Measurements from ENCODE around the gene IGF2BP2.
"Not testable (repeated sequence)": the region's sequence is repeated elsewhere in the genome, so short reads cannot be mapped to it uniquely, and the experiment has no call there.

The IGF2BP2 gene

DNA sequence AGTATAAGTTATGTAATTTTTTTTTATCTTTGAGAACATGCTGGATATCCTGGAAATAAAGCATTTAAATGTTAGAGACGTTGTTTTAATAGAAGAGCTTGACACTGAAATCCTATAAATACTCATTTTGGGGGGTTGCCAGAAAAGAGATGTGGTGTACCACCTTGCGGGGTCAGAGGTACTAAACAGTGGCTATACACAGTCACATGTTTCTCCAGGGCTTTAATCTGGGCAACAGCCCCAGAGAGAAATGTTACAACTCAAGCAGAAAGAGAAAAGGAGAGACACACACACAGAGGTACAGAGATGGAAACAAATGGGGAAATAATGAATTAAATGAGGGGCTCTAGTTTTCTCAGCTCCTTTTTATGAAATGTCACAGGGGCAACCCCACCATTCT lies 124.9 kb downstream of the IGF2BP2 start:
- Histone ChIP-seq H2BK12ac (ENCODE audit: low read length) (no peak overlapping the region), H4K8ac (ENCODE audit: low read depth, low read length) (no peak overlapping the region), H2BK5ac (ENCODE audit: low read length) (no peak overlapping the region), H2BK15ac (ENCODE audit: low read length) (no peak overlapping the region), H3K4ac (ENCODE audit: low read length) (no peak overlapping the region), H2AK5ac (ENCODE audit: low read depth, low read length) (no peak overlapping the region), H3K79me1 (ENCODE audit: low read depth, low read length) (peaks cover 6% of the 10 kb centered on the region), H3K4me2 (ENCODE audit: insufficient read depth, low read length, poor library complexity, severe bottlenecking) (no peak overlapping the region), H4K91ac (ENCODE audit: low read depth, low read length, poor library complexity) (no peak overlapping the region), H3K9me3 (replicated peaks in 1 of 2; ENCODE audit: control insufficient read depth in 2 of 2, insufficient read depth in 1 of 2, low read depth in 1 of 2, low read length in 2 of 2) (no peaks in the 10 kb centered on the region), H3K23ac (ENCODE audit: low read depth, low read length, poor library complexity) (no peak overlapping the region), H3K4me3 (ENCODE audit: low read length in 2 of 2) (no peak overlapping the region), H2BK120ac (ENCODE audit: low read depth, low read length) (no peak overlapping the region), H3K27ac (replicated peaks; ENCODE audit: low read length) (no peak overlapping the region), H3K36me3 (replicated peaks in 1 of 2; ENCODE audit: control insufficient read depth in 2 of 2, insufficient read depth in 2 of 2, low read length in 2 of 2) (peaks cover 0 to 19% of the 10 kb centered on the region in 2 donors), H2AFZ (ENCODE audit: low read length) (no peak overlapping the region), H3K18ac (ENCODE audit: low read length) (no peak overlapping the region), H3K4me1 (ENCODE audit: control insufficient read depth in 2 of 2, insufficient read depth in 1 of 2, low read depth in 1 of 2, low read length in 2 of 2) (peaks cover 4 to 6% of the 10 kb centered on the region in 2 donors), H3K14ac (ENCODE audit: low read length) (no peak overlapping the region), H3K9ac (ENCODE audit: low read depth, low read length, poor library complexity) (no peak overlapping the region), H3K27me3 (ENCODE audit: control insufficient read depth in 3 of 3, insufficient read depth in 3 of 3, low read depth in 1 of 3, low read length in 3 of 3) (no peaks in the 10 kb centered on the region)
- WGBS, 2 donors (ENCODE audit: extremely low coverage in 2 of 2, insufficient read length in 2 of 2, insufficient replicate concordance in 1 of 2), result no CpG with 5 or more reads among the region's 2 CpGs
- no peak for DNase-seq (ENCODE audit: low spot score)

- H3K23ac ChIP-seq (ENCODE audit: low read depth, low read length, poor library complexity); H3K4me2 ChIP-seq (ENCODE audit: insufficient read depth, low read length, poor library complexity, severe bottlenecking); H3K9ac ChIP-seq (ENCODE audit: low read depth, low read length, poor library complexity); H2BK12ac ChIP-seq (ENCODE audit: low read length); H4K91ac ChIP-seq (ENCODE audit: low read depth, low read length, poor library complexity); H3K4ac ChIP-seq (ENCODE audit: low read length); H2BK15ac ChIP-seq (ENCODE audit: low read length); H3K79me1 ChIP-seq (ENCODE audit: low read depth, low read length); H2BK5ac ChIP-seq (ENCODE audit: low read length); H4K8ac ChIP-seq (ENCODE audit: low read depth, low read length); H3K18ac ChIP-seq (ENCODE audit: low read length); H2AK5ac ChIP-seq (ENCODE audit: low read depth, low read length); H2BK120ac ChIP-seq (ENCODE audit: low read depth, low read length); DNase-seq (ENCODE audit: low spot score); H3K14ac ChIP-seq (ENCODE audit: low read length); H3K9me3 ChIP-seq (replicated peaks in 1 of 2; ENCODE audit: control insufficient read depth in 2 of 2, insufficient read depth in 1 of 2, low read depth in 1 of 2, low read length in 2 of 2); H3K27me3 ChIP-seq (ENCODE audit: control insufficient read depth in 3 of 3, insufficient read depth in 3 of 3, low read depth in 1 of 3, low read length in 3 of 3); H3K27ac ChIP-seq (replicated peaks; ENCODE audit: low read length); H2AFZ ChIP-seq (ENCODE audit: low read length); H3K4me1 ChIP-seq (ENCODE audit: control insufficient read depth in 2 of 2, insufficient read depth in 1 of 2, low read depth in 1 of 2, low read length in 2 of 2); H3K4me3 ChIP-seq (ENCODE audit: low read length in 2 of 2): not testable (repeated sequence)
- H3K36me3 ChIP-seq (replicated peaks in 1 of 2; ENCODE audit: control insufficient read depth in 2 of 2, insufficient read depth in 2 of 2, low read length in 2 of 2), result peaks cover 4 to 44% of the 10 kb centered on the region in 2 donors
- no CpG with 5 or more reads among the region's 7 CpGs for WGBS, 2 donors (ENCODE audit: extremely low coverage in 2 of 2, insufficient read length in 2 of 2, insufficient replicate concordance in 1 of 2)
Observed at GRCh38 chr3:185697228-185697627, 127.6 kb downstream of the IGF2BP2 start.

DNA sequence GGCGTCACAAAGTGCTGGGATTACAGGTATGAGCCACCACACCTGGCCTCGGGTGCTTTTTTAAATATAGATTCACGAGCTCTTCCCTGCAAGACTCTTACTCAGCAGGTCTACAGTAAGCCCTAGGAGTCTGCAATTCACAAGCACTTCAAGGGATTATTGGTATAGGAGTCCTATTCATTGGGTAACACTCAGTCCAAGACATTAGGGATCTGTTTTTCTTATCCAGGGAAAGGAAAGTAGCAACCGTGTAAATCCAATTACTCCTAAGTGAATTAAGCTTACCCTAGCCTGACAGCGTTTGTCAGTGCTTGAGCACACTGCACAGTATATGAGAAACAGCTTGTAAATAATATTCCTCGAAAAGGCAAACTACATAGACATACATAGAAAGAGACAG lies 128.8 kb downstream of the IGF2BP2 start:
- H3K18ac ChIP-seq (ENCODE audit: low read length), result no peak overlapping the region
- H3K27ac ChIP-seq (replicated peaks; ENCODE audit: low read length), result no peak overlapping the region
- no peak overlapping the region for H2BK15ac ChIP-seq (ENCODE audit: low read length)
- no peak overlapping the region for H2AFZ ChIP-seq (ENCODE audit: low read length)
- H3K14ac ChIP-seq (ENCODE audit: low read length), result no peak overlapping the region
- no CpG with 5 or more reads among the region's 6 CpGs for WGBS, 2 donors (ENCODE audit: extremely low coverage in 2 of 2, insufficient read length in 2 of 2, insufficient replicate concordance in 1 of 2)
- H4K8ac ChIP-seq (ENCODE audit: low read depth, low read length), result no peak overlapping the region
- no peaks in the 10 kb centered on the region for H3K79me1 ChIP-seq (ENCODE audit: low read depth, low read length)
- H3K27me3 ChIP-seq (ENCODE audit: control insufficient read depth in 3 of 3, insufficient read depth in 3 of 3, low read depth in 1 of 3, low read length in 3 of 3), result no peaks in the 10 kb centered on the region
- H3K23ac ChIP-seq (ENCODE audit: low read depth, low read length, poor library complexity), result no peak overlapping the region
- no peak overlapping the region for H3K4ac ChIP-seq (ENCODE audit: low read length)
- no peak overlapping the region for H2BK5ac ChIP-seq (ENCODE audit: low read length)
- no peak overlapping the region for H4K91ac ChIP-seq (ENCODE audit: low read depth, low read length, poor library complexity)
- no peaks in the 10 kb centered on the region for H3K4me1 ChIP-seq (ENCODE audit: control insufficient read depth in 2 of 2, insufficient read depth in 1 of 2, low read depth in 1 of 2, low read length in 2 of 2)
- H3K36me3 ChIP-seq (replicated peaks in 1 of 2; ENCODE audit: control insufficient read depth in 2 of 2, insufficient read depth in 2 of 2, low read length in 2 of 2), result peaks cover 10 to 54% of the 10 kb centered on the region in 2 donors
- no peak overlapping the region for H3K4me2 ChIP-seq (ENCODE audit: insufficient read depth, low read length, poor library complexity, severe bottlenecking)
- no peak overlapping the region for H3K4me3 ChIP-seq (ENCODE audit: low read length in 2 of 2)
- no peak overlapping the region for H3K9ac ChIP-seq (ENCODE audit: low read depth, low read length, poor library complexity)
- H2BK120ac ChIP-seq (ENCODE audit: low read depth, low read length), result no peak overlapping the region
- H2AK5ac ChIP-seq (ENCODE audit: low read depth, low read length), result no peak overlapping the region
- no peak overlapping the region for H2BK12ac ChIP-seq (ENCODE audit: low read length)
- no peaks in the 10 kb centered on the region for H3K9me3 ChIP-seq (replicated peaks in 1 of 2; ENCODE audit: control insufficient read depth in 2 of 2, insufficient read depth in 1 of 2, low read depth in 1 of 2, low read length in 2 of 2)
- no peak for DNase-seq (ENCODE audit: low spot score)

GRCh38 chr3:185693985-185694653 lies 130.7 kb downstream of the IGF2BP2 start:
- H3K79me1 ChIP-seq (ENCODE audit: low read depth, low read length), result peaks cover 2% of the 10 kb centered on the region
- no peak overlapping the region for H2AFZ ChIP-seq (ENCODE audit: low read length)
- H4K91ac ChIP-seq (ENCODE audit: low read depth, low read length, poor library complexity), result no peak overlapping the region
- no peak overlapping the region for H3K23ac ChIP-seq (ENCODE audit: low read depth, low read length, poor library complexity)
- H2BK120ac ChIP-seq (ENCODE audit: low read depth, low read length), result no peak overlapping the region
- H3K9ac ChIP-seq (ENCODE audit: low read depth, low read length, poor library complexity), result no peak overlapping the region
- H2BK12ac ChIP-seq (ENCODE audit: low read length), result no peak overlapping the region
- no peak overlapping the region for H2BK5ac ChIP-seq (ENCODE audit: low read length)
- H3K4me2 ChIP-seq (ENCODE audit: insufficient read depth, low read length, poor library complexity, severe bottlenecking), result no peak overlapping the region
- no peak overlapping the region for H3K4ac ChIP-seq (ENCODE audit: low read length)
- no CpG with 5 or more reads among the region's 4 CpGs for WGBS, 2 donors (ENCODE audit: extremely low coverage in 2 of 2, insufficient read length in 2 of 2, insufficient replicate concordance in 1 of 2)
- H3K36me3 ChIP-seq (replicated peaks in 1 of 2; ENCODE audit: control insufficient read depth in 2 of 2, insufficient read depth in 2 of 2, low read length in 2 of 2), result peaks cover 12 to 69% of the 10 kb centered on the region in 2 donors
- DNase-seq (ENCODE audit: low spot score), result no peak
- H3K27me3 ChIP-seq (ENCODE audit: control insufficient read depth in 3 of 3, insufficient read depth in 3 of 3, low read depth in 1 of 3, low read length in 3 of 3), result no peaks in the 10 kb centered on the region
- peaks cover 2 to 3% of the 10 kb centered on the region in 2 donors for H3K4me1 ChIP-seq (ENCODE audit: control insufficient read depth in 2 of 2, insufficient read depth in 1 of 2, low read depth in 1 of 2, low read length in 2 of 2)
- H3K18ac ChIP-seq (ENCODE audit: low read length), result no peak overlapping the region
- H2BK15ac ChIP-seq (ENCODE audit: low read length), result no peak overlapping the region
- no peak overlapping the region for H3K4me3 ChIP-seq (ENCODE audit: low read length in 2 of 2)
- H3K9me3 ChIP-seq (replicated peaks in 1 of 2; ENCODE audit: control insufficient read depth in 2 of 2, insufficient read depth in 1 of 2, low read depth in 1 of 2, low read length in 2 of 2), result no peaks in the 10 kb centered on the region
- H2AK5ac ChIP-seq (ENCODE audit: low read depth, low read length), result no peak overlapping the region
- no peak overlapping the region for H4K8ac ChIP-seq (ENCODE audit: low read depth, low read length)
- H3K27ac ChIP-seq (replicated peaks; ENCODE audit: low read length), result no peak overlapping the region
- H3K14ac ChIP-seq (ENCODE audit: low read length), result no peak overlapping the region

Measured in neuronal stem cell (in vitro differentiated cells).